HG02571 (cell line): ENCODE data around the gene CELSR1.
"Not testable (repeated sequence)": the region's sequence is repeated elsewhere in the genome, so short reads cannot be mapped to it uniquely, and the experiment has no call there.

Experiments
- ATAC-seq: cut with Tn5 transposase; IDR thresholded peaks from one replicate; pipeline ENCODE4 v1.9.1; 2021; ENCODE audit warnings: mild to moderate bottlenecking, moderate library complexity; ENCODE audit not compliant: unreplicated experiment

The CELSR1 gene

DNA sequence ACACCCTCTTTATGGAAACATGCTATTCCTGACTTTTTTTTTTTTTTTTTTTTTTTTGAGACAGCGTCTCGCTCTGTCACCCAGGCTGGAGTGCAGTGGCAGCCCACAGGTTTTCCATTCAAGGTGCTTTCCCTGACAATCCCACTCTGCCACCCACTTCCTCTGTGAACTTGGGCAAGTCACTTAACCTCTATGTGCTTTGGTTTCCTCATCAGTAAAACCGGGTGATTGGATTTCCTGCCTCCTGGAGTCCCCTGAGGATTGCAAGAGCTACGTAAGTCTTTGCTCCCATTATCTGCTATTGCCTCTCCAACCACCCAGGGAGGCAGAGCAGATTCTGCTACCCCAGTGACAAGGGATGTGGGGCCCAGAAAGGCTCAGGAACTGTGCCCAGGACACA is 54.1 kb downstream of the CELSR1 start:
- ATAC-seq: no peak

- no peak for ATAC-seq
Measured at GRCh38 chr22:46482056-46482675, 55.3 kb downstream of the CELSR1 start.

DNA sequence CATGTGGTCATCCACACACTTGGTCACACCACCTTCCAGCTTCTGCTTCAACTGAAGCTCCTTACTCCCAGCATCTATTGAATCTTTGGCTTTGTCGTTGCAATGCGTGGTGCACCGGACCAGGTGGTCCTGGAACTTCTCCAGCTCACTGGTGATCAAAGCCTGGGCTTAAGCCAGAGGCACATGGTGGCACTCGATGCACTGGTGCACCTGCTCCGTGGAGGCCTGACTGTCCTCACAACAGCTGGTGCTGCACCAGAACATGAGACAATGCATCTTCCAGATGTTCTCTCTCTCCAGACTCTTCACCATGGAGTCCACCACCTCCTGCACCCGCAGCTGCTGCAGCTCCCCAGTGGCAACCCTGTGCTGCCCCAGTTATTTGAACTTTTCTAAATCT is 56.0 kb downstream of the CELSR1 start:
- no peak for ATAC-seq

DNA sequence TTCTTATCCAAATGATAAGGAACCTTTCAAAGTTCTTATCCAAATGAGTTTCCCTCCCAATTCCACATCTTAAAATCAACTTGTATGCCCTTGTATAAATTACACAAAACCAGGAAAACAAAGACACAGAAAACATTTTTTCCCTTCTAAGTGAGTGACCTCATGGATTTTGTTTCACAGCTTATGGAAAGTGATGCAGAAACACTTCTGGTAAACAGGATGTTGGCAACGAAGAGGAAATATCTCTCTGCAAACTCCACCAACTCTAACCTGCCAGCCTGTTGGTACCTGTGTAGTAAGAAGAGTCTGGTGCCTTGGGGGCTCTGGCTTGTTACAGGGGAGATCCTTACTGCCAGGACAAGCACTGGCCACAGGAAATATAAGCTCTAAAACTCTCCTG is 57.0 kb downstream of the CELSR1 start:
- no peak for ATAC-seq

DNA sequence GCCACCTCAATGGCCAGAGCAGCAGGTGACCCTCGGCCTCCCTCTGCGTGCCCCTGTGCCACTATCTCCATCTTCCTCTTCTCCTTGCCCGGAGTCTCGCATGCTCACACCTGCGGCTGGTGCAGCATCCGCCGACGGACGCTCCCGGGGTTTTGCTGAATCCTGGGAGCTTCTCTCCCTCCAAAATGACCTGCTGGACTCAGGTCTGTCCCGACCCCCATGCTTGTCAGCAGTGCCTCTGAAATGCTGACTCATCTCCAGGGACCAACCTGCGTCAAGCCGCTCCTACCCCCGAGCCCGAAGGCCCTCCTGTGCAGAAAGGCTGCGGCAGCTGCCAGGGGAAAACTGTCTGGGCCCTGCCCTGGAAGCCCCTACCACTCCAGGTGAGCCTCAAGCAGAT is 58.4 kb downstream of the CELSR1 start:
- no peak for ATAC-seq

DNA sequence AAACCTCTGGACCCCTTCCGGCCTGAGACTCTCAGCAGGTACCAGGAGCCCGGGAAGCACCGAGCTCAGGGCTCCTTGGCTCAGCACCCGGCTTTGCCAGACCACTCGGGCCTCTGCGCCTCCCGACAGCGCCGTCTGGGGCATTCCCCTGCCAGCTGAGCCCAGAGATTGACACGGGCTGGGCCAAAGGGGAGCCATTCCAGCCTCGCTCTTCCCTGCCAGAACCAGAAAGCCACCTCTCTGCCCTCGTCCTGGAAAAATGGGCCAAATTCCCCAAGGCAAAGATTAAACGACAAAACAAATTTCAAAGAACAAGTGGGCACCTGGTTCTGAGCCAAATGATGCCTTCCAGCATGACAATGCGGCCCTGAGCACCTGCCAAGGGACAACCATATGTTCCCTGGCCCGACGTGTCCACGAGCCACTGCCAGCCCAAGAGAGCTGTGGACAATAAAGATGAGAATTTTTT is 59.3 kb downstream of the CELSR1 start:
- ATAC-seq: no peak

GRCh38 chr22:46476547-46476941 is 60.9 kb downstream of the CELSR1 start:
- ATAC-seq: no peak

GRCh38 chr22:46473896-46474557 is 63.4 kb downstream of the CELSR1 start:
- ATAC-seq: no peak

GRCh38 chr22:46473021-46473779 is 64.2 kb downstream of the CELSR1 start:
- ATAC-seq: no peak

- ATAC-seq: no peak
Measured at GRCh38 chr22:46472722-46473016, 64.8 kb downstream of the CELSR1 start.

- no peak for ATAC-seq
Measured at GRCh38 chr22:46471901-46472721, 65.3 kb downstream of the CELSR1 start.

DNA sequence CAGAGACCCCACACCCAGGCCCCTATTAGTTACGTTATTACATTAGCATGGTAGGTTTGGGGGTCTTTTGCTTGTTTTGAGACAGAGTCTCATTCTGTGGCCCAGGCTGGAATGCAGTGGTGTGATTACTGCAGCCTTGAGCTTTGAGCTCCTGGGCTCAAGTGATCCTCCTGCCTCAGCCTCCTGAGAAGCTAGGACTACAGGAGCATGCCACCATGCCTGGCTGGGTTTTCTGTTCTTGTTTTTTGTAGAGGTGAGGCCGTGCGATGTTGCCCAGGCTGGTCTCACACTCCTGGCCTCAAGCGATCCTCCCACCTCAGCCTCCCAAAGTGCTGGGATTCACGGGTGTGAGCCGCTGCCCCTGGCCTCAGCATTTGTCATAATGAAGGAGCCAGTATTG is 66.1 kb downstream of the CELSR1 start:
- not testable (repeated sequence) for ATAC-seq

DNA sequence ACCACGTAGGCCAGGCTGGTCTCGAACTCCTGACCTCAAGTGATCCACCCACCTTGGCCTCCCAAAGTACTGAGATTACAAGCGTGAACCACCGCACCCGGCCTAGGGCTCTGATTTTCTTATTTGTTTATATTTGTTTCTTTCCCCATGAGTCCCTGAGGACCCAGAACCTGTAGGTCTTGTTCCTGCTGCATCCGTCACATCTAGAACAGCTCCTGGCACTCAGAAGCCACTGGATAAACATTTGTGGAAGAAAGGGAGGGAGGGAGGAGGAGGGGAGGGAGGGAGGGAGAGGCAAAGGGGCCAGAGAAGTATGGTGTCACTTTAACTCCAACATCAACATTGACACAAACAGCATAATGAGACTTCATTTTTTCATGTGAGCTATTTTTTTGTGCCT is 67.7 kb downstream of the CELSR1 start:
- no peak for ATAC-seq

DNA sequence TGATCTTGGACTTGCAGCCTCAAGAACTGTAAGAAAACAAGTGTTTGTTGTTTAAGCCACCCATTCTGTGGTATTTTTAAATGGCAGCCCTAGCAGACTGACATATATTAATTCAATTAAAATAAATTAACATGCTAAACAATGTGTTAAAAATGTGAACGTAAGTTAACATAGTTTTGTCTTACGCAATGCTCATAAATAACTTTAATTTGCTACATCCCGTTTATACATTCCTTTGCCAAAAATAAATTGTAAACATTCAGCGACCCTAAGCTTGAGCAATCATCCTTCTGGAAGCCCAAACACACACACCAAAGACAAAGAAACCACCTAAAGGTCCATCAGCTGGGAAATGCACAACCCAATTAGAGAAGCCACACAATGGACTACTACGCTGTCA is 70.4 kb downstream of the CELSR1 start:
- ATAC-seq: no peak

DNA sequence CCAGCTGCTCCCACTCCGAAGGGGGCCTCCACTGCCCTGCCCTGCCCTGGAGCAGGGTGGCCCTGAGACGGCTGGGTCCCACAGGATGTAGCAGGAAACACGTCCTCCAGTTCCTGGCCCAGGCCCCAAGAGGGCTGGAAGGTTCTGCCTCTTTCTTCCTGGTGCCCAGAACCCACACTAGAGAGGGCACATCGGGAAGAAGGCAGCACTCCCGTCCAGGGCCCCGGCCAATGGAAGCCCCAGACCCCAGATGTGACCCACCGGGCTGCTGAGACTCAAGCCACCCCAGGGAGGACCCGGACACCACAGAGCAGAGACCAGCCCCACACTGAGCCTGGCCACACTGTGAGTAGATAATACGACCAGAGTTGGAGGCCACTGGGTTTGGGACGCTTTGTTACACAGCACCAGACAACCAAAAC is 71.2 kb downstream of the CELSR1 start:
- ATAC-seq: no peak

GRCh38 chr22:46465793-46466192 is 71.6 kb downstream of the CELSR1 start:
- no peak for ATAC-seq

- ATAC-seq: no peak
Measured at GRCh38 chr22:46465345-46465720, 72.1 kb downstream of the CELSR1 start.

GRCh38 chr22:46464701-46465344 is 72.6 kb downstream of the CELSR1 start:
- ATAC-seq: no peak

DNA sequence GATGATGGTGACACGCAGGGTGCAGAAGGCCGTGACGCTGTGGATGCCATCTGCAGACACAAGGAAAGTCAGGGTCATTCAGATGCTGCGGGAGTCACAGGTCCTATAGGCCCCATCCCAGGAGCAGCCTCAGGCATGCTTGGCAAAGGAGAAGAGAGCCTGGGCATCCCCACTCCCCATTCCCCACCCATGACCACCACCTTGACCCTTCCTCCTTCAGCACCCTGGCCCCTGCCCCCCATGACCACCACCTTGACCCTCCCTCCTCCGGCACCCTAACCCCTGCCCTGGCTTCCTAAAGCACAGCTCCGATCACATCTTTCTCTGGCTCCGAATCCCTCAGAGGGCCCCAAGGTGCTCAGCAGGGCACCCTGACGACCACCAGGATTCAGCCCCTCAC is 73.1 kb downstream of the CELSR1 start:
- no peak for ATAC-seq

GRCh38 chr22:46463435-46464227 is 73.8 kb downstream of the CELSR1 start:
- ATAC-seq: no peak
